Hepatocyte (in vitro differentiated cells): Measurements from ENCODE around the gene HEYL. TPM values are rescaled to one million over a fixed set of nuclear protein-coding genes. Genes with fewer than 3 reads are reported as not detected.
A peak's percentile ranks its signal among the peaks of the same experiment; 100 is the strongest.

Experiments used
- DNase-seq: peaks from one replicate; pipeline ENCODE4 v3.0.0-alpha.2; 2016; ENCODE audit warnings: low spot score
- H2AFZ ChIP-seq: fragments of 200-600 bp; sonication (generic); 2 replicates; pipeline ENCODE4 v1.6.0; 2016; ENCODE audit warnings: antibody characterized with exemption, mild to moderate bottlenecking
- H3K27ac ChIP-seq: fragments of 200-600 bp; sonication (generic); 2 replicates; pipeline ENCODE4 v1.5.1; 2016; ENCODE audit warnings: mild to moderate bottlenecking
- H3K27me3 ChIP-seq: fragments of 200-600 bp; sonication (generic); 2 replicates; pipeline ENCODE4 v1.6.1; 2016
- H3K36me3 ChIP-seq: fragments of 200-600 bp; sonication (generic); replicated peaks from 2 replicates; pipeline ENCODE4 v1.5.1; 2016; ENCODE audit warnings: low read depth; ENCODE audit not compliant: insufficient read depth
- H3K4me1 ChIP-seq: fragments of 200-600 bp; sonication (generic); 2 replicates; pipeline ENCODE4 v1.5.1; 2016; ENCODE audit warnings: mild to moderate bottlenecking, moderate library complexity; ENCODE audit not compliant: insufficient read depth
- H3K4me2 ChIP-seq: fragments of 200-600 bp; sonication (generic); 2 replicates; pipeline ENCODE4 v1.6.0; 2016
- H3K4me3 ChIP-seq: fragments of 200-600 bp; sonication (generic); 2 replicates; pipeline ENCODE4 v1.5.1; 2016; ENCODE audit warnings: mild to moderate bottlenecking
- H3K79me2 ChIP-seq: fragments of 200-600 bp; sonication (generic); 2 replicates; pipeline ENCODE4 v1.6.0; 2017; ENCODE audit warnings: mild to moderate bottlenecking
- H3K9me2 ChIP-seq: fragments of 200-600 bp; sonication (generic); replicated peaks from 2 replicates; pipeline ENCODE4 v1.6.0; 2017; ENCODE audit warnings: mild to moderate bottlenecking; ENCODE audit not compliant: insufficient read depth
- H3K9me3 ChIP-seq: fragments of 200-600 bp; sonication (generic); 2 replicates; pipeline ENCODE4 v1.5.1; 2016; ENCODE audit warnings: low read depth, mild to moderate bottlenecking
- H4K20me1 ChIP-seq: fragments of 200-600 bp; sonication (generic); 2 replicates; pipeline ENCODE4 v1.6.0; 2016; ENCODE audit warnings: mild to moderate bottlenecking; ENCODE audit not compliant: insufficient read depth, poor library complexity, severe bottlenecking
- CTCF ChIP-seq: fragments of 200-600 bp; sonication (generic); IDR thresholded peaks from 2 replicates; pipeline ENCODE4 v1.5.1; 2016; ENCODE audit warnings: antibody characterized with exemption, mild to moderate bottlenecking; ENCODE audit not compliant: poor library complexity
- EZH2 ChIP-seq: fragments of 200-600 bp; sonication (generic); IDR thresholded peaks from 2 replicates; pipeline ENCODE4 v1.6.1; 2016; ENCODE audit warnings: antibody characterized with exemption, mild to moderate bottlenecking, borderline replicate concordance
- EZH2phosphoT487 ChIP-seq: fragments of 200-600 bp; sonication (generic); IDR thresholded peaks from one replicate; pipeline ENCODE4 v1.6.1; 2018; ENCODE audit warnings: antibody characterized with exemption, mild to moderate bottlenecking, low read depth, moderate library complexity; ENCODE audit not compliant: unreplicated experiment, severe bottlenecking
- WGBS: methylation state at CpG from one replicate; pipeline ENCODE4 v1.1.6; 2016; ENCODE audit warnings: low lambda C conversion rate; ENCODE audit errors: missing lambda C conversion rate; 5-methylcytosine and 5-hydroxymethylcytosine counted together
- polyA plus RNA-seq: library from polyadenylated mRNA; unstranded; fragments of >200 nt; fragmentation: Nextera tagmentation; extraction: Ambion mirVana; gene quantifications from 2 replicates; pipeline ENCODE4 v1.2.1, GENCODE V29; 2016
- total RNA-seq: library from RNA; depleted of rRNA; stranded (reverse); fragments of >200 nt; gene quantifications from 2 replicates; pipeline ENCODE4 v1.2.3, GENCODE V29; 2014

Gene HEYL
- total and polyA plus RNA-seq, 2 experiments from 2014 or later: 10.9 to 24.8 TPM

DNA sequence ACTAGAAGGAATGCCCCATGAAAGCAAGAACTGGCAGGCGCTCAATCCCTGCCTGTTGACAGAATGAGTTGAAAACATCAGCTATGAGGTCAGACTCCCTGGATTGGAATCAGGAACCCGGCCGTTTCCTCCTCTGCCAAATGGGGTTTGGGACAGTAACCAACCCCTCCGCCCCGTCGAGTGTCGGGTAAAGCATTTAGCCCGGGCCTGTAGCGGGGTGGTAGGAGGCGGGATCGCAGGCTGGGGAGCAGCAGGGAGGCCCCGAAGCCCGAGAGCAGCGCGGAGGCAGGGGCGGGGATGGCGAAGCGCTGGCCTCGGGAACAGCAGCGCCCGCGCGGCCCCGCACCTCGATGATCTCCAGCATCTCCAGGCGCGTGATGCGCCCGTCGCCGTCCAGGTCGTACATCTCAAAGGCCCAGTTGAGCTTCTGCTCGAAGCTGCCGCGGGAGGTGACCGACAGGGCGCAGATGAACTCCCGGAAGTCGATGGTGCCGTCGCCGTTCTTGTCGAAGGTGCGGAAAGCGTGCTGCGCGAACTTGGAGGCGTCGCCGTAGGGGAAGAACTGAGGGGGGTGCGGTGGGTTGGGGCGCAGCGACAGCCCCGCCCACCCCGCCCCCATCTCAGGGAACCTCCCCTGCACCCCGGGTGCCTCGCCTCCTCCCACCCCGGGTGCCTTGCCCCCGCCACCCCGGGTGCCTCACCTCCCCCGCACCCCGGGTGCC is 44.3 kb upstream of the HEYL start:
- H3K36me3 ChIP-seq: no peaks in the 10 kb centered on the region
- 36% methylated on average over 32 of the region's 62 CpGs for WGBS
- H4K20me1 ChIP-seq: no peaks in the 10 kb centered on the region
- H3K9me2 ChIP-seq: no peaks in the 10 kb centered on the region
- H3K27me3 ChIP-seq: peaks cover 84% of the 10 kb centered on the region
- H3K79me2 ChIP-seq: no peaks in the 10 kb centered on the region
- no peak overlapping the region for H3K4me3 ChIP-seq
- H2AFZ ChIP-seq: no peak overlapping the region
- no peak overlapping the region for H3K27ac ChIP-seq
- no peak for DNase-seq
- TF ChIP-seq EZH2 (peak; percentile 47), CTCF (no peak)
- H3K4me1 ChIP-seq: no peaks in the 10 kb centered on the region
- H3K4me2 ChIP-seq: no peak overlapping the region
- H3K9me3 ChIP-seq: no peaks in the 10 kb centered on the region

DNA sequence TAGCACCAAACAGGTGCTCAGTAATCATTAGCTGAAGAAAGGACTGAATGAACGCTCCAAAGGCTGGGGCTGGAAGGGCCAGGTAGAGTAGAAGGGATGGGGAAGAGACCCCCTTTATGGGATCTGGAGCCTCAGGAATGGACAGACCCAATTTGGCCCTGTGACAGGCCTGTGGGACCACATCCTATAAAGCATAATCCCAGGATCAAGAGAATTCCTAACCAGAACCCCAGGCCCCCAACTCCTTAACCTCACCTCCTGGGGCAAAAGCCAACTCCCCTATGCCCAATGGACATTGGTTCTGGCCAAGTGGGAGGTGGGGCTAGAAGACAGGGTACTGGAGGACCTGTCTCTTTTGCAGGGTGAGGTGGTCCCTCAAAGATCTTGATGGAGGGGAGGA is 42.6 kb upstream of the HEYL start:
- Histone ChIP-seq H3K27me3 (peaks cover 69% of the 10 kb centered on the region), H2AFZ (no peak overlapping the region), H3K4me3 (no peak overlapping the region), H3K27ac (no peak overlapping the region), H3K4me1 (no peaks in the 10 kb centered on the region), H3K4me2 (no peak overlapping the region), H3K36me3 (no peaks in the 10 kb centered on the region), H3K9me2 (no peaks in the 10 kb centered on the region), H3K9me3 (no peaks in the 10 kb centered on the region), H3K79me2 (no peaks in the 10 kb centered on the region), H4K20me1 (no peaks in the 10 kb centered on the region)
- TF ChIP-seq EZH2: no peak
- TF ChIP-seq CTCF: no peak
- TF ChIP-seq EZH2phosphoT487: no peak
- no peak for DNase-seq
- 70% methylated on average over 1 of the region's 1 CpG for WGBS

DNA sequence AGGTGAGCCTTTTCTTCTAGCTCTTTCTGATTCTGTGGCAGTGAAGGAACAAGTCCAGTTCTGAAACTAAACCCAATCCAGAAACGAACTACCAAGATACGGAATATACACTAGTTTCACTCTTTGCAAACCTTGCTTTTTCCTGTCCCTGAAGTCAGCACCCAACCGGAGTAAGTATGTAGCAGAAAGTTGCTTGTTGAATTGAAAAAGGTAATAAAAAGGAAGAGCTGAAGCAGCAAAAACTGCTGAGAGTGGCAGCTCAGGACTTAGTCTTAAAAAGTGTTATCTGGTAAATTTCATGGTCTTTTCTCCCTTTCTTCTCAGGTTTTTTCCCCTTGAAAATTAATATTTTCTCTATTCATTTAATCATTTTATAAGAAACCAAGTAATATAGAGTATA is 41.9 kb upstream of the HEYL start:
- H2AFZ ChIP-seq: no peak overlapping the region
- H3K79me2 ChIP-seq: no peaks in the 10 kb centered on the region
- H3K27me3 ChIP-seq: peaks cover 62% of the 10 kb centered on the region
- H3K36me3 ChIP-seq: no peaks in the 10 kb centered on the region
- no peak for TF ChIP-seq EZH2phosphoT487
- TF ChIP-seq CTCF: no peak
- TF ChIP-seq EZH2: no peak
- DNase-seq: no peak
- WGBS: 78% methylated on average over 3 of the region's 3 CpGs
- no peak overlapping the region for H3K4me2 ChIP-seq
- no peaks in the 10 kb centered on the region for H3K4me1 ChIP-seq
- H4K20me1 ChIP-seq: no peaks in the 10 kb centered on the region
- H3K9me3 ChIP-seq: no peaks in the 10 kb centered on the region
- no peak overlapping the region for H3K27ac ChIP-seq
- H3K9me2 ChIP-seq: no peaks in the 10 kb centered on the region
- no peak overlapping the region for H3K4me3 ChIP-seq
